ENCODE results near the gene AMBP. TPM values are rescaled to one million over a fixed set of nuclear protein-coding genes. Genes with fewer than 3 reads are reported as not detected.

Gene AMBP
- total RNA-seq, 1 experiment from 2014 or later, result 0.20 TPM

DNA sequence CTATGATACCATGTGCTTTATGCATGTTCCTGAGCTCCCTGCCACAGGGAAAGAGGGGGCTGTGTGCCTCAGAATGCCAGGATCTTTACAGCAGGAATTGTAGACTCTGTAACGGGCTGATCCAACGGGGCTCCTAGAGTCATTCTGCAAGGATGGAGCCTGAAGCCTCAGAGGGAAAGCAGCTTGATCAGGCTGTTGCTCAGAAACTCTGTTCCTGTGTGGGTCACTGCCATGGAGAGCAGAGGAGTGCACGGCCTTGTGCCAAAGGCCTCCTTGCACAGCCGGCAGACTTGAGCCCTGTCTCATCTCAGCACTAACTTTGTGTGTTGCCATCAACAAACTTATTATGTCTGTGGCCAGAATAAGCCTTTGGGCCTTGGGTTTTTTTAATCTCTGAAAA, 51.8 kb downstream of the AMBP start:
- no peaks in the 10 kb centered on the region for H3K9me3 ChIP-seq (ENCODE audit: control insufficient read depth, low read depth, low read length)
- no peaks in the 10 kb centered on the region for H3K79me1 ChIP-seq (ENCODE audit: insufficient read depth, low read depth, low read length, poor library complexity, severe bottlenecking)
- H2BK15ac ChIP-seq (ENCODE audit: low read depth, low read length), result no peak overlapping the region
- no peaks in the 10 kb centered on the region for H3K27me3 ChIP-seq (ENCODE audit: insufficient read depth, low read length)
- H3K27ac ChIP-seq (ENCODE audit: insufficient read length, low read depth, low read length), result no peak overlapping the region
- TF ChIP-seq, protein P1, sequence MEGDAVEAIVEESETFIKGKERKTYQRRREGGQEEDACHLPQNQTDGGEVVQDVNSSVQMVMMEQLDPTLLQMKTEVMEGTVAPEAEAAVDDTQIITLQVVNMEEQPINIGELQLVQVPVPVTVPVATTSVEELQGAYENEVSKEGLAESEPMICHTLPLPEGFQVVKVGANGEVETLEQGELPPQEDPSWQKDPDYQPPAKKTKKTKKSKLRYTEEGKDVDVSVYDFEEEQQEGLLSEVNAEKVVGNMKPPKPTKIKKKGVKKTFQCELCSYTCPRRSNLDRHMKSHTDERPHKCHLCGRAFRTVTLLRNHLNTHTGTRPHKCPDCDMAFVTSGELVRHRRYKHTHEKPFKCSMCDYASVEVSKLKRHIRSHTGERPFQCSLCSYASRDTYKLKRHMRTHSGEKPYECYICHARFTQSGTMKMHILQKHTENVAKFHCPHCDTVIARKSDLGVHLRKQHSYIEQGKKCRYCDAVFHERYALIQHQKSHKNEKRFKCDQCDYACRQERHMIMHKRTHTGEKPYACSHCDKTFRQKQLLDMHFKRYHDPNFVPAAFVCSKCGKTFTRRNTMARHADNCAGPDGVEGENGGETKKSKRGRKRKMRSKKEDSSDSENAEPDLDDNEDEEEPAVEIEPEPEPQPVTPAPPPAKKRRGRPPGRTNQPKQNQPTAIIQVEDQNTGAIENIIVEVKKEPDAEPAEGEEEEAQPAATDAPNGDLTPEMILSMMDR (conservative IDR thresholded peaks at IDR 0.05), result no peak
- H4K20me1 ChIP-seq (ENCODE audit: control insufficient read depth, insufficient read depth, insufficient read length), result no peaks in the 10 kb centered on the region
- no peak overlapping the region; the same call in 1 of the 2 replicates for H3K14ac ChIP-seq (ENCODE audit: insufficient read depth, low read length)
- no peaks in the 10 kb centered on the region for H3K4me1 ChIP-seq (ENCODE audit: insufficient read depth, low read length)
- H3K4ac ChIP-seq (ENCODE audit: low read depth, low read length), result no peak overlapping the region
- no peak overlapping the region for H4K5ac ChIP-seq (ENCODE audit: insufficient read length, low read depth, low read length)
- no peak overlapping the region for H3K9ac ChIP-seq (ENCODE audit: extremely low read depth, insufficient read length, low read length)
- no peak overlapping the region for H2AFZ ChIP-seq (ENCODE audit: low read length)
- H3K27me3 Mint-ChIP-seq (ENCODE audit: low read depth), result no peaks in the 10 kb centered on the region
- no peaks in the 10 kb centered on the region for H3K23me2 ChIP-seq (ENCODE audit: insufficient read length, low read depth, low read length, poor library complexity, severe bottlenecking)
- no peak overlapping the region for H3K4me3 Mint-ChIP-seq
- no peak overlapping the region for H2AK5ac ChIP-seq (ENCODE audit: insufficient read length, low read length)
- no peak overlapping the region for H2BK12ac ChIP-seq (ENCODE audit: insufficient read length, low read depth, low read length)
- H3K4me1 Mint-ChIP-seq, result peaks cover 7% of the 10 kb centered on the region in 2 experiments
- no peak overlapping the region for H2BK20ac ChIP-seq (ENCODE audit: low read depth, low read length, poor library complexity, severe bottlenecking)
- H3K9me3 Mint-ChIP-seq, result peaks cover 18 to 20% of the 10 kb centered on the region in 2 experiments
- no CpG with 5 or more reads among the region's 4 CpGs for WGBS (ENCODE audit: extremely low coverage, insufficient read length, low lambda C conversion rate)
- no peaks in the 10 kb centered on the region for H3K79me2 ChIP-seq (ENCODE audit: insufficient read depth, low read length)
- DNase-seq, result no peak
- no peak overlapping the region for H4K8ac ChIP-seq (replicated peaks; ENCODE audit: insufficient read length, low read depth, low read length)
- H2BK120ac ChIP-seq (ENCODE audit: low read depth, low read length, poor library complexity, severe bottlenecking), result no peak overlapping the region
- no peak overlapping the region for H3K56ac ChIP-seq (ENCODE audit: insufficient read length, low read depth, low read length)
- H3K18ac ChIP-seq (ENCODE audit: insufficient read length, low read depth, low read length), result no peak overlapping the region
- H3K4me2 ChIP-seq (ENCODE audit: insufficient read depth, insufficient read length, low read length), result no peak overlapping the region
- no peak overlapping the region for H2BK5ac ChIP-seq (ENCODE audit: insufficient read length, low read length)
- no peak overlapping the region for H3T11ph ChIP-seq (ENCODE audit: low read length)
- no peak overlapping the region for H3K23ac ChIP-seq (ENCODE audit: insufficient read length, low read depth, low read length)
- H3K36me3 Mint-ChIP-seq (ENCODE audit: insufficient read depth in 1 of 3, low read depth in 3 of 3), result peaks cover 39 to 61% (median 52%) of the 10 kb centered on the region in 3 experiments
- peak overlapping the region in 1 of 3 experiments; percentile 57; a peak in 1 of 7 replicates for H3K27ac Mint-ChIP-seq
- no peak overlapping the region for H4K91ac ChIP-seq (ENCODE audit: insufficient read length, low read depth, low read length)
